Measurements from ENCODE around the gene CFC1.
"Not testable (repeated sequence)": the region's sequence is repeated elsewhere in the genome, so short reads cannot be mapped to it uniquely, and the experiment has no call there.

- TF ChIP-seq RBBP5 (IDR thresholded peaks at IDR 0.05; ENCODE audit: borderline replicate concordance, low read depth, low read length); POLR2AphosphoS5 (IDR thresholded peaks at IDR 0.05; ENCODE audit: low read depth, low read length); EZH2 (IDR thresholded peaks at IDR 0.05; ENCODE audit: low read depth, low read length, severe bottlenecking); CTCF (IDR thresholded peaks at IDR 0.05; ENCODE audit: control extremely low read depth in 1 of 3, insufficient read depth in 1 of 3, low read depth in 1 of 3, low read length in 3 of 3): not testable (repeated sequence)
Measured at GRCh38 chr2:130610486-130610885, 11.1 kb upstream of the CFC1 start.
